Activated T-cell treated with anti-CD3 and anti-CD28 coated beads, Interleukin-2, amount 50 U/mL, for 4 hours (primary cell): ENCODE measurements around the gene TGIF1. TPM values are rescaled to one million over a fixed set of nuclear protein-coding genes. Genes with fewer than 3 reads are reported as not detected.
"Not testable (repeated sequence)": the region's sequence is repeated elsewhere in the genome, so short reads cannot be mapped to it uniquely, and the experiment has no call there.

Experiments used
- ATAC-seq, 2 donors: fragments of 200-7000 bp; cut with Tn5 transposase; one replicate each; pipeline ENCODE4 v1.10.0; 2021
- DNase-seq: peaks from one replicate; pipeline ENCODE4 v3.0.0-alpha.2; 2020
- H3K27me3 Mint-ChIP-seq: one replicate; pipeline ENCODE4 v1.8.0; 2021; ENCODE audit warnings: low read depth, mixed read lengths
- H3K36me3 Mint-ChIP-seq: one replicate; pipeline ENCODE4 v1.8.0; 2022; ENCODE audit warnings: mixed read lengths; ENCODE audit not compliant: insufficient read depth
- H3K4me1 Mint-ChIP-seq: one replicate; pipeline ENCODE4 v1.8.0; 2021; ENCODE audit warnings: low read depth, mixed read lengths
- H3K4me3 Mint-ChIP-seq: one replicate; pipeline ENCODE4 v1.8.0; 2021; ENCODE audit warnings: mild to moderate bottlenecking, moderate library complexity, mixed read lengths
- H3K9me3 Mint-ChIP-seq: one replicate; pipeline ENCODE4 v1.8.0; 2021; ENCODE audit warnings: mixed read lengths
- total RNA-seq, 3 donors: library from RNA; stranded (reverse); gene quantifications; one replicate each; pipeline ENCODE4 v1.2.1, GENCODE V29; 2021

The TGIF1 gene
- total RNA-seq, 3 donors from 2014 or later: 19.8 to 35.0 (median 34.8) TPM

- no peak for ATAC-seq
- no peak overlapping the region for H3K4me3 Mint-ChIP-seq
- H3K36me3 Mint-ChIP-seq: peaks cover 36% of the 10 kb centered on the region
- peaks cover 74% of the 10 kb centered on the region for H3K4me1 Mint-ChIP-seq
- H3K9me3 Mint-ChIP-seq: peaks cover 6% of the 10 kb centered on the region
- no peaks in the 10 kb centered on the region for H3K27me3 Mint-ChIP-seq
- no peak for DNase-seq
Observed at GRCh38 chr18:3456686-3457069, 6.7 kb downstream of the TGIF1 start.

DNA sequence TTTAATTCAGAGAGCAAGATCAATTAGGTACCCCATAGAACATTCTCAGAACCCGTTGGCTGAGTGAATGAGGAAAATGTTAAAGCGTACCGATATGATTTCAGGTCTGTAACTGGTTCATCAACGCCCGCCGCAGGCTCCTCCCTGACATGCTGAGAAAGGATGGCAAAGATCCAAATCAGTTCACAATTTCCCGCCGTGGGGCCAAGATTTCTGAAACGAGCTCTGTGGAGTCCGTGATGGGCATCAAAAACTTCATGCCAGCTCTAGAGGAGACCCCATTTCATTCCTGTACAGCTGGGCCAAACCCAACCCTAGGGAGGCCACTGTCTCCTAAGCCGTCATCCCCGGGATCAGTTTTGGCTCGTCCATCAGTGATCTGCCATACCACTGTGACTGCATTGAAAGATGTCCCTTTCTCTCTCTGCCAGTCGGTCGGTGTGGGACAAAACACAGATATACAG is 7.3 kb downstream of the TGIF1 start:
- ATAC-seq (no peak), DNase-seq (no peak)
- H3K36me3 Mint-ChIP-seq: peaks cover 40% of the 10 kb centered on the region
- H3K4me1 Mint-ChIP-seq: peaks cover 74% of the 10 kb centered on the region
- peaks cover 10% of the 10 kb centered on the region for H3K9me3 Mint-ChIP-seq
- H3K27me3 Mint-ChIP-seq: no peaks in the 10 kb centered on the region
- H3K4me3 Mint-ChIP-seq: no peak overlapping the region

DNA sequence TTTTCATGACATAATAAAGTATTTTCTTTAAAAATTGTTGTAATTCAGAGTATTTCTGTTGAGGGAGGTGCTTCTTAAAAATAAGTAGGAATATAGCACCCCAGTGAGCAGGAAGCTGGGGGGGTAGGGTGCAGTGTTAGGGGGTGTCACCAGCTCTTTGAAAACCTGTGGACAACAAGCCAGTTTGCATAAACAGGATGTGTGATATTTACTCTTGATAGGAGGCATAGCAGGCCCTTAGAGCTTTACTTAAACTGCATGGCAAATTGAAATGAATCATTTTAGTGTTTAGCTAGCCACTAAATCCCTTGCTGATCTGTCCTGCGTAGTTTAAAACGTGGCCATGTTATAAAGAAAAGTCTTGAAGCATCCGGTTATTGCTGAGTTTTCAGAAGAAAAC is 8.4 kb downstream of the TGIF1 start:
- no peak for DNase-seq
- H3K36me3 Mint-ChIP-seq: peaks cover 41% of the 10 kb centered on the region
- peak overlapping the region; percentile 63 for H3K4me3 Mint-ChIP-seq

DNA sequence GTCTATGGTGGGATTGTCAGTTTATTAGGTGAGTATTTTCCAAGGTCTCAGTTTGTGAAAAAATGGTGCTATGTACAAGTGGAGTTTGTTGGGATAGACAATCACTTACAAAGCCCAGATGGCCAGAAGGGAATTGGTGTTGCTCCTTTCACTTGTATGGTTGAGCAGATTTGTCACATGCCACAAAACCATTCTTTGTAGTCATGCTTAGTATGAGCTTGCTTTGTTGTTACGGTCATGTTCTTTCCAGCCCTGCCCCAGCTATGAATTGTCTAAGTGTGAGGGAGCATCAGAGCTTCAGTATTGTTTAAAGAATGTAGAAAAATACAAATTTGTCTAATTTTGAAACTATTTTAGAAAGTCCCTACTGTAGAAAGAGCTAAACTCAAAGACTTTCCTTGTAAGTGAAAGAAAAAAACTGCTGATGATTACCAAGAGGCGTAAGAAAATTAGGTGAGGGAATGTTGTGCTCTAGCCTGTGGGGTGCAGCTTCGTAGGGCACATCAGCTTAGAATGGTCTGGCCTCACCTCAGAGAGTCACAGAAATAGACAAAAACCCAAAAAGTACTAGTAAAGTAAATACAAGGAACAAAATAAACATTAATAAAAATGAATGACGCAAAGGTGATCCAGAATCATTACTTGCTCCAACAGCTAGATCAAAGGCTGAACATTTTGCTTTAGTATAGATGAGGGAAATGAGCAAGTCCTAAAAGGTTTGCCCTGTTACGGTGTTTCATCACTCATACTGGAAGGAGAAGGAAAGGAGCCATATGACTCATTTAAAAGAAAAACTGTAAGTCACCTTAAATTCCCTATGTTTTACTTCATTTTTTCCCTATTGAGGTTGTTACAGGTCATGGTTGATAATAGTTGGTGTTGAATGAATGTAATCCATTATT is 9.2 kb downstream of the TGIF1 start:
- Mint-ChIP-seq H3K9me3 (peaks cover 11% of the 10 kb centered on the region), H3K4me1 (peaks cover 60% of the 10 kb centered on the region), H3K36me3 (peaks cover 41% of the 10 kb centered on the region), H3K4me3 (peak overlapping the region; percentile 63), H3K27me3 (no peaks in the 10 kb centered on the region)
- no peak for DNase-seq
- peak; percentile 60 to 73 for ATAC-seq

More for the DNA sequence above, 8.4 kb downstream of the TGIF1 start:
- ATAC-seq: no peak
- Mint-ChIP-seq H3K9me3 (peaks cover 11% of the 10 kb centered on the region), H3K4me1 (peaks cover 67% of the 10 kb centered on the region), H3K27me3 (no peaks in the 10 kb centered on the region)

- peaks cover 11% of the 10 kb centered on the region for H3K9me3 Mint-ChIP-seq
Observed at GRCh38 chr18:3460823-3461398, 10.9 kb downstream of the TGIF1 start.

GRCh38 chr18:3461704-3462103 is 11.7 kb downstream of the TGIF1 start:
- H3K36me3 Mint-ChIP-seq: peaks cover 34% of the 10 kb centered on the region

More at GRCh38 chr18:3460823-3461398, 10.9 kb downstream of the TGIF1 start:
- peaks cover 39% of the 10 kb centered on the region for H3K36me3 Mint-ChIP-seq
- no peak for ATAC-seq
- peaks cover 45% of the 10 kb centered on the region for H3K4me1 Mint-ChIP-seq
- H3K4me3 Mint-ChIP-seq: no peak overlapping the region
- no peaks in the 10 kb centered on the region for H3K27me3 Mint-ChIP-seq
- no peak for DNase-seq

DNA sequence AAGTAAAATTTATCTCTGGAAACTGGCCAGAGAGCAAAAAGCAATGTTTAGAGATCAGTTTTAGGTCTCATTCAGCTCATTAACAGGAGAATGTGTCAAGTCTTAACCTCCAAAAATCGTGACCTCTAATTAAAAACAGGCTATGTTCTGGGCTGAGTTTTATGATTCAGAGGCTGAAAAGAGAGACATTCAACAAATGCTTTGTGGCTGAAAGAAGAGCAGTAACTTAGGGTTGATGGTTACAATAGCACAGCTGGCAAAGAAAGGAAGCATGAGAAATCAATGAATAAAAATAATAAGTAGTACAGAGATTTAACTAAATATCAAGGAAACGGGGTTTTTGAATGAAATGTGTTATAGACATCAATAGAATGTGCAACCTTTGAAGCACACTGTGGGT is 13.1 kb downstream of the TGIF1 start:
- DNase-seq (no peak), ATAC-seq (no peak)
- H3K4me3 Mint-ChIP-seq: no peak overlapping the region
- peaks cover 41% of the 10 kb centered on the region for H3K4me1 Mint-ChIP-seq
- H3K36me3 Mint-ChIP-seq: peaks cover 23% of the 10 kb centered on the region
- no peaks in the 10 kb centered on the region for H3K27me3 Mint-ChIP-seq
- peaks cover 11% of the 10 kb centered on the region for H3K9me3 Mint-ChIP-seq

More at GRCh38 chr18:3461704-3462103, 11.7 kb downstream of the TGIF1 start:
- ATAC-seq (no peak), DNase-seq (no peak)
- peaks cover 46% of the 10 kb centered on the region for H3K4me1 Mint-ChIP-seq
- H3K27me3 Mint-ChIP-seq: no peaks in the 10 kb centered on the region
- no peak overlapping the region for H3K4me3 Mint-ChIP-seq
- peaks cover 11% of the 10 kb centered on the region for H3K9me3 Mint-ChIP-seq

GRCh38 chr18:3466045-3466444 is 16.1 kb downstream of the TGIF1 start:
- Mint-ChIP-seq H3K27me3 (no peaks in the 10 kb centered on the region), H3K4me1 (peaks cover 20% of the 10 kb centered on the region), H3K36me3 (peaks cover 6% of the 10 kb centered on the region), H3K4me3 (no peak overlapping the region), H3K9me3 (peaks cover 6% of the 10 kb centered on the region)
- no peak for ATAC-seq
- no peak for DNase-seq

DNA sequence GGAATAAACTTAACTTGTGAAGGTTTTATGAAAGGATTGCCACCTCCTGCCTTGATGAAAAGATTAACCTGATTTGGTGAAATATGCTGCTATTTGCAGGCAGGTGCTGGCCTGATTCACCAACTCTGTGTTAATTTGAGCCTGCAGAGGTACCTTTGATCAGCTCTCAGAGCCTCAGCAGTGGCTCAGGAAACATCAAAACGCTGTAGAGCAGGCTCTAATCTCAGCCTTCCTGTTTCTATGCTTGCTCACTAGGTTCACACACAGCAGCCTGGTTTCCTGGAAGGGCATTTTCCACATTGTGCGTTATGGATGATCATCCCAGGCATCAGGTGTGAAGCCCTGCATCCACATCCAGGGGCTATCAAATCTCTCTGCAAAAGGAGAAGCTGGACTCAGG is 16.9 kb downstream of the TGIF1 start:
- DNase-seq (no peak), ATAC-seq (peak in 1 of 2 donors; percentile 58)
- Mint-ChIP-seq H3K9me3 (peaks cover 6% of the 10 kb centered on the region), H3K27me3 (no peaks in the 10 kb centered on the region), H3K36me3 (peaks cover 5% of the 10 kb centered on the region), H3K4me1 (peaks cover 20% of the 10 kb centered on the region), H3K4me3 (no peak overlapping the region)

DNA sequence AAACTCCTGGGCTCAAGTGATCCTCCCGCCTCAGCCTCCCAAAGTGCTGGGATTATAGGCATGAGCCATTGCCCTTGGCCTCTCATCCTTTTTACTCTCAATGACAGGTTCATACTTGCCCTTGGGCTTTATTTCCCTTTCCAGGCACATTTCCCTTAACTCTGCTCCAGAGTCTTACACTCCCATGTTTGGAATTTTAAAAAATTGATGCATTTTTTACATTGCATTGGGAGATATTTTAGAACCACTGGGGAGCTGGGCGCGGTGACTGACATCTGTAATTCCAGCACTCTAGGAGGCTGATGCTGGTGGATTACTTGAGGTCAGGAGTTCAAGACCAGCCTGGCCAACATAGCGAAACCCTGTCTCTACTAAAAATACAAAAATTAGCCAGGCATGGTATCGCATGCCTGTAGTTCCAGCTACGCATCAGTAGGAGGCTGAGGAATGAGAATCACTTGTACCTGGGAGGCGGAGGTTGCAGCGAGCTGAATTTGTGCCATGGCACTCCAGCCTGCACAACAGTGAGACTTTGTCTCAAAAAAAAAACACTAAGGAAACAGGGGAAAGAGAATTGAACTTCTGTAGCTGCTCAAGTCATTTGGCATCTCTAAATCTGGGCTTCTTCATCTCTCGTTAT is 18.2 kb downstream of the TGIF1 start:
- Mint-ChIP-seq H3K9me3 (no peaks in the 10 kb centered on the region), H3K27me3 (no peaks in the 10 kb centered on the region), H3K4me3 (no peak overlapping the region), H3K4me1 (peaks cover 22% of the 10 kb centered on the region), H3K36me3 (no peaks in the 10 kb centered on the region)
- no peak for DNase-seq
- ATAC-seq: no peak

GRCh38 chr18:3468833-3469232 is 18.9 kb downstream of the TGIF1 start:
- DNase-seq: no peak
- Mint-ChIP-seq H3K4me3 (no peak overlapping the region), H3K9me3 (no peaks in the 10 kb centered on the region), H3K27me3 (no peaks in the 10 kb centered on the region), H3K4me1 (peaks cover 26% of the 10 kb centered on the region), H3K36me3 (no peaks in the 10 kb centered on the region)
- ATAC-seq: no peak

GRCh38 chr18:3471141-3471648 is 21.2 kb downstream of the TGIF1 start:
- H3K9me3 Mint-ChIP-seq: no peaks in the 10 kb centered on the region
- H3K4me1 Mint-ChIP-seq: peaks cover 22% of the 10 kb centered on the region
- no peak for DNase-seq
- ATAC-seq: no peak
- H3K36me3 Mint-ChIP-seq: no peaks in the 10 kb centered on the region
- H3K4me3 Mint-ChIP-seq: no peak overlapping the region
- H3K27me3 Mint-ChIP-seq: no peaks in the 10 kb centered on the region

GRCh38 chr18:3472121-3472520 is 22.1 kb downstream of the TGIF1 start:
- peaks cover 13% of the 10 kb centered on the region for H3K4me1 Mint-ChIP-seq
- ATAC-seq, H3K9me3 Mint-ChIP-seq, H3K27me3 Mint-ChIP-seq, H3K36me3 Mint-ChIP-seq, H3K4me3 Mint-ChIP-seq, DNase-seq: not testable (repeated sequence)
